Measurements from ENCODE around the gene KDM8.

DNA sequence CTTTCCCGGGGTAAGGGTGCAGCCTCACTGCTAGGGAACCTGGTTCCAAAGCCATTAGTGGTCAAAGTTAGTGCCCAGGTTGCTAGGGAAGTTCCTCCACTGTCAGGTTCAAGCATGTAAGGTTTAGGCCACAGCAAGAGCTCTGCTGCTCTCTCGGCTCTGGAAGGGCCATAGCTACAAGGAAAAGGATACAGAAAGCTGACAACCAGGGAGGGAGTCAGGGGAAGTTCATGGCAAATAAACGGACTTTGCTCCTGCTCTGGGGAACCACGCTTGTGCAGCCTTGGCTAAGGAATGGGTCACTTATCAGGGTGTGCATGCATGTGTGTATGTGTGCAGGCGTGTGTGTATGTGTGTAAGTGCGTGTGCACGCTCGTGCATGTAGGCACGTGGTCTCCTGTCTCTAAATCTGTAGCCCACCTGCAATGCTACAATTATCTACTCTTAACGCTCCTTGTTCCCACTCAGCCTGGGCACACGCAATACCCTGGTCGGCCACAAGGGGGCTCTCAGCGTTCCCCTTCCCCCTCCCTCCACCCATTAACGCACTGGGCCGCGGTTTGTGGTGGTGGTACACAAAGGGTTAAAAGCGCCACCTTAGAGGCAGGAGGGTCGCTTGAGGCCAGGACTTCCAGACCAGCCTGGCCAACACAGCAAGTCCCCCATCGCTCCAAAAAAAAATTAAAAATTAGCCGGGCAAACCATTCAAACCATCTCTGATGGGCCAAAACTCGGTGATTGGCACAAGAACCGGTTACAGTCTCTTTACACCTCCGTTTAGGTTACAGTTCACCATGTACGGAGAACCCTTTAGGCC lies 48.4 kb upstream of the KDM8 start:
- TF ChIP-seq, protein P1, sequence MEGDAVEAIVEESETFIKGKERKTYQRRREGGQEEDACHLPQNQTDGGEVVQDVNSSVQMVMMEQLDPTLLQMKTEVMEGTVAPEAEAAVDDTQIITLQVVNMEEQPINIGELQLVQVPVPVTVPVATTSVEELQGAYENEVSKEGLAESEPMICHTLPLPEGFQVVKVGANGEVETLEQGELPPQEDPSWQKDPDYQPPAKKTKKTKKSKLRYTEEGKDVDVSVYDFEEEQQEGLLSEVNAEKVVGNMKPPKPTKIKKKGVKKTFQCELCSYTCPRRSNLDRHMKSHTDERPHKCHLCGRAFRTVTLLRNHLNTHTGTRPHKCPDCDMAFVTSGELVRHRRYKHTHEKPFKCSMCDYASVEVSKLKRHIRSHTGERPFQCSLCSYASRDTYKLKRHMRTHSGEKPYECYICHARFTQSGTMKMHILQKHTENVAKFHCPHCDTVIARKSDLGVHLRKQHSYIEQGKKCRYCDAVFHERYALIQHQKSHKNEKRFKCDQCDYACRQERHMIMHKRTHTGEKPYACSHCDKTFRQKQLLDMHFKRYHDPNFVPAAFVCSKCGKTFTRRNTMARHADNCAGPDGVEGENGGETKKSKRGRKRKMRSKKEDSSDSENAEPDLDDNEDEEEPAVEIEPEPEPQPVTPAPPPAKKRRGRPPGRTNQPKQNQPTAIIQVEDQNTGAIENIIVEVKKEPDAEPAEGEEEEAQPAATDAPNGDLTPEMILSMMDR (IDR thresholded peaks at IDR 0.05): peak; percentile 74 to 90 (median 90)
- no peak for TF ChIP-seq POLR2A (IDR thresholded peaks at IDR 0.05)
